ENCODE data around the gene ST3GAL4.

- TF ChIP-seq CTCF (IDR thresholded peaks at IDR 0.05) (no peak), CBFB (CRISPR knock-in tag; IDR thresholded peaks at IDR 0.05; ENCODE audit: low read depth) (no peak), USF2 (CRISPR knock-in tag; IDR thresholded peaks at IDR 0.05) (no peak), ATF6 (CRISPR knock-in tag; IDR thresholded peaks at IDR 0.05) (no peak), ESRRA (CRISPR knock-in tag; IDR thresholded peaks at IDR 0.05; ENCODE audit: borderline replicate concordance) (no peak), SMAD3 (CRISPR knock-in tag; IDR thresholded peaks at IDR 0.05; ENCODE audit: borderline replicate concordance) (no peak)
These were observed 49.8 kb upstream of the ST3GAL4 start for GRCh38 chr11:126305699-126306098.
